HepG2 (cell line): ENCODE results near the gene HPS1. TPM values are rescaled to one million over a fixed set of nuclear protein-coding genes. Genes with fewer than 3 reads are reported as not detected.
A peak's percentile ranks its signal among the peaks of the same experiment; 100 is the strongest.

Experiments
- ARNTL ChIP-seq: sonication (generic); formaldehyde crosslinking; IDR thresholded peaks from 2 replicates; pipeline ENCODE4 v1.4.0; 2020; ENCODE audit warnings: mild to moderate bottlenecking, missing genetic modification reagents
- GFI1 ChIP-seq: sonication (generic); formaldehyde crosslinking; IDR thresholded peaks from 2 replicates; pipeline ENCODE4 v1.5.0; 2020; ENCODE audit warnings: missing genetic modification reagents, mild to moderate bottlenecking, borderline replicate concordance
- HNF4A ChIP-seq: sonication (generic); formaldehyde crosslinking; IDR thresholded peaks from 2 replicates; pipeline ENCODE4 v1.4.0; 2020; ENCODE audit warnings: missing genetic modification reagents
- IKZF4 ChIP-seq: sonication (generic); formaldehyde crosslinking; IDR thresholded peaks from 2 replicates; pipeline ENCODE4 v1.5.1; 2020; ENCODE audit warnings: borderline replicate concordance, mild to moderate bottlenecking, low read depth, missing genetic modification reagents; ENCODE audit errors: not compliant biosample characterization
- KLF9 ChIP-seq: IDR thresholded peaks from 2 replicates; pipeline ENCODE4 v1.6.1; 2016; ENCODE audit warnings: low read depth
- MTF1 ChIP-seq: sonication (generic); formaldehyde crosslinking; IDR thresholded peaks from 2 replicates; pipeline ENCODE4 v1.5.0; 2020; ENCODE audit warnings: missing genetic modification reagents
- PAXIP1 ChIP-seq: sonication (generic); formaldehyde crosslinking; conservative IDR thresholded peaks from 2 replicates; pipeline ENCODE4 v1.4.0; 2020; ENCODE audit warnings: mild to moderate bottlenecking, missing genetic modification reagents, moderate library complexity
- RARA ChIP-seq: IDR thresholded peaks from 2 replicates; pipeline ENCODE4 v1.6.1; 2016; ENCODE audit warnings: missing genetic modification reagents, missing compliant biosample characterization
- SNAPC4 ChIP-seq: sonication (generic); formaldehyde crosslinking; IDR thresholded peaks from 2 replicates; pipeline ENCODE4 v1.4.0; 2020; ENCODE audit warnings: mild to moderate bottlenecking, missing genetic modification reagents
- SRSF9 ChIP-seq: fragments of 200-400 bp; formaldehyde crosslinking; IDR thresholded peaks from 2 replicates; pipeline ENCODE4 v1.6.1; 2018; ENCODE audit warnings: borderline replicate concordance, mild to moderate bottlenecking, low read depth, low read length; ENCODE audit not compliant: insufficient read depth, poor library complexity, severe bottlenecking
- TBX3 ChIP-seq: fragments of 450-650 bp; IDR thresholded peaks from 2 replicates; pipeline ENCODE4 v1.6.1; 2017; ENCODE audit warnings: antibody characterized with exemption, mild to moderate bottlenecking, inconsistent platforms, borderline replicate concordance
- TCF7 ChIP-seq: sonication (generic); IDR thresholded peaks from 2 replicates; pipeline ENCODE4 v1.6.1; 2016; ENCODE audit warnings: antibody characterized with exemption, low read depth
- TGIF2 ChIP-seq: IDR thresholded peaks from 2 replicates; pipeline ENCODE4 v1.6.1; 2016; ENCODE audit warnings: control low read depth, missing compliant biosample characterization
- ZBTB10 ChIP-seq: sonication (generic); formaldehyde crosslinking; IDR thresholded peaks from 2 replicates; pipeline ENCODE4 v1.4.0; 2020; ENCODE audit warnings: missing genetic modification reagents, borderline replicate concordance
- ZBTB21 ChIP-seq: sonication (generic); formaldehyde crosslinking; IDR thresholded peaks from 2 replicates; pipeline ENCODE4 v1.4.0; 2020; ENCODE audit warnings: missing genetic modification reagents
- ZNF232 ChIP-seq: sonication (generic); formaldehyde crosslinking; IDR thresholded peaks from 2 replicates; pipeline ENCODE4 v1.4.0; 2020; ENCODE audit warnings: missing genetic modification reagents, borderline replicate concordance
- ZNF282 ChIP-seq: fragments of 450-650 bp; IDR thresholded peaks from 2 replicates; pipeline ENCODE4 v1.6.1; 2018; ENCODE audit not compliant: partially characterized antibody
- ZNF317 ChIP-seq: sonication (generic); formaldehyde crosslinking; IDR thresholded peaks from 2 replicates; pipeline ENCODE4 v1.5.0; 2020; ENCODE audit warnings: mild to moderate bottlenecking, missing genetic modification reagents
- ZNF557 ChIP-seq: sonication (generic); formaldehyde crosslinking; IDR thresholded peaks from 2 replicates; pipeline ENCODE4 v1.4.0; 2020; ENCODE audit warnings: missing genetic modification reagents
- ZNF605 ChIP-seq: sonication (generic); formaldehyde crosslinking; IDR thresholded peaks from 2 replicates; pipeline ENCODE4 v1.8.0; 2022; ENCODE audit warnings: mild to moderate bottlenecking, missing genetic modification reagents
- polyA plus RNA-seq, 8 experiments: library from polyadenylated mRNA; depleted of rRNA in 3 of 8; stranded (reverse) in 7 of 8; unstranded in 1 of 8; fragments of >200 nt; fragmentation: Illumina TruSeq in 4 of 8; extraction: Trizol in 4 of 8; gene quantifications; 2 replicates each; pipeline versions ENCODE4 v1.2.1 to v1.2.3, GENCODE V29; 2011 to 2016; ENCODE audit warnings: low read depth in 4 of 8, missing spikeins in 1 of 8, mixed read lengths in 1 of 8; ENCODE audit not compliant: insufficient read depth in 1 of 8
- total RNA-seq, 5 experiments: library from RNA; depleted of rRNA; stranded (reverse); fragments of >200 nt; fragmentation: Illumina TruSeq; extraction: Trizol; gene quantifications; 2 replicates each; pipeline ENCODE4 v1.2.3, GENCODE V29; 2016; ENCODE audit warnings: low read depth in 1 of 5

HPS1 gene
- total and polyA plus RNA-seq, 2 of the 13 experiments (the other 11 are each of a cell fraction or from before 2014, with no cell fraction given), result 24.6 to 25.8 TPM

DNA sequence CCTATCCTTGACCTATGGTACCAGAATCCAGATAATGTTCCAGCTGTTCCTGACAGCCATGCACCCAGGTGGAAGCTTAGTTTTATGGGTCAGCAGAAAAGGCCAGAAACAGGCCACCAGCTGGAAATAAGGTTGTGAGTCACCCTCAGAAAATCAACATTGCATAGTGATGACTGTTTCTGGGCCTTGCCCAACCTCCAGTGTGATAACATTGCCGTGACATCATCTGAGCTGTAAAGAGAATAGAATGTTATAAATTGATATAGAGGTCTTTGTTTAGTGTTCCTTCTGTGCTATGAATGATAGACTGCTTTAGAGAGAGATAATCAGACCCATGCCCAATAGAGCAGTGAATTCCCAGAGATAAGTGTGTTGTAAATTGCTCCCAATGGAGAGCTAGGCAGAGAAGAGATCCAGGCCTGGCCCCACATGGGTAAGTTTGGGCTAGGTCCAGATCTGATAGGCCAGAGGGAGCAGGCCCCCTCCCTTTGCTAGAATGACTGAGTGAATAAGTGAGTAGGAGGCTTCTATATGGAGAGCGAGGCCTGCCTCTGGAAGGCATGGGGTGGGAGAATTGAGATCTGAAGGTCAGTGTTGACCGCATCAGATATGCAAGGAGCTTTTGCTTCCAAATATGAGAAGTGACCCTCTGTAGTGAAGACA lies 14.2 kb upstream of the HPS1 start (continued):
- TF ChIP-seq ZNF317 (CRISPR knock-in tag), result no peak
- no peak for TF ChIP-seq KLF9 (CRISPR knock-in tag)
- no peak for TF ChIP-seq ZNF605 (CRISPR knock-in tag)
- peak; percentile 87 for TF ChIP-seq RARA (CRISPR knock-in tag)
- TF ChIP-seq TBX3, result no peak
- TF ChIP-seq HNF4A, result no peak
- TF ChIP-seq TCF7, result no peak
- TF ChIP-seq GFI1, result no peak
- no peak for TF ChIP-seq ZNF282
- TF ChIP-seq ZNF232 (CRISPR knock-in tag), result no peak
- no peak for TF ChIP-seq ZBTB10
- TF ChIP-seq TGIF2, result peak; percentile 94
- TF ChIP-seq MTF1, result no peak
- peak; percentile 44 for TF ChIP-seq PAXIP1
- no peak for TF ChIP-seq SNAPC4
- no peak for TF ChIP-seq SRSF9
- TF ChIP-seq ZNF557, result no peak
- no peak for TF ChIP-seq IKZF4 (CRISPR knock-in tag)
- no peak for TF ChIP-seq ARNTL (CRISPR knock-in tag)
- TF ChIP-seq ZBTB21 (CRISPR knock-in tag), result peak; percentile 88
